Sigmoid colon (tissue), 4 donors: Measurements from ENCODE around the gene TDO2.

ENCODE experiments used
- POLR2A ChIP-seq, 2 donors: fragments of 450-650 bp; IDR thresholded peaks; one replicate each; pipeline ENCODE4 v1.6.1; 2016; ENCODE audit warnings: antibody characterized with exemption in 2 of 2, mild to moderate bottlenecking in 2 of 2, moderate library complexity in 2 of 2
- POLR2AphosphoS5 ChIP-seq, 4 donors: sonication (generic); formaldehyde crosslinking; IDR thresholded peaks; one replicate each; pipeline ENCODE4 v1.6.1; 2017; ENCODE audit warnings: antibody characterized with exemption in 4 of 4
- TF ChIP-seq, protein P1 (sequence below), 4 experiments: fragments of 450-650 bp in 3 of 4; fragments of 200-600 bp in 1 of 4; IDR thresholded peaks; one replicate each; pipeline ENCODE4 v1.5.1; 2016 to 2019; ENCODE audit warnings: antibody characterized with exemption in 4 of 4, mild to moderate bottlenecking in 3 of 4, moderate library complexity in 2 of 4

DNA sequence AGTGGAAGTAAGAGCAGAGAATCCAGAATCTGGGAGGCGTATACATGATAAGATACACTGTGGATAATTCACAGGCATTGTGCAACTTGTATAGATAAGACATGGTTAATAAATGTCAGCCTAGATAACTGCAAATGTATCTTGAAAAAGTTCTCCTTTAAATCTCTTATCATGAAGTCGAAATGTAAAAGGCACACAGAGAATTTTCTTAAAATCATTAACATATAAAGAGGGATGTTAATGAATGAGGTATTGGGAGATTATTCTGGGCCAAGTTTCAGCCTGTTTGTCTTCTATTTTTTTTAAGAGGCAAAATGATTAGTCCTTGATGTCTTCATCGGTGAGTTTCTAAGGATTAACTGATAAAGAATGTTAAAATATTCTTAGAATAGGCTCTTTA, 835 bp downstream of the TDO2 start:
- TF ChIP-seq, protein P1, sequence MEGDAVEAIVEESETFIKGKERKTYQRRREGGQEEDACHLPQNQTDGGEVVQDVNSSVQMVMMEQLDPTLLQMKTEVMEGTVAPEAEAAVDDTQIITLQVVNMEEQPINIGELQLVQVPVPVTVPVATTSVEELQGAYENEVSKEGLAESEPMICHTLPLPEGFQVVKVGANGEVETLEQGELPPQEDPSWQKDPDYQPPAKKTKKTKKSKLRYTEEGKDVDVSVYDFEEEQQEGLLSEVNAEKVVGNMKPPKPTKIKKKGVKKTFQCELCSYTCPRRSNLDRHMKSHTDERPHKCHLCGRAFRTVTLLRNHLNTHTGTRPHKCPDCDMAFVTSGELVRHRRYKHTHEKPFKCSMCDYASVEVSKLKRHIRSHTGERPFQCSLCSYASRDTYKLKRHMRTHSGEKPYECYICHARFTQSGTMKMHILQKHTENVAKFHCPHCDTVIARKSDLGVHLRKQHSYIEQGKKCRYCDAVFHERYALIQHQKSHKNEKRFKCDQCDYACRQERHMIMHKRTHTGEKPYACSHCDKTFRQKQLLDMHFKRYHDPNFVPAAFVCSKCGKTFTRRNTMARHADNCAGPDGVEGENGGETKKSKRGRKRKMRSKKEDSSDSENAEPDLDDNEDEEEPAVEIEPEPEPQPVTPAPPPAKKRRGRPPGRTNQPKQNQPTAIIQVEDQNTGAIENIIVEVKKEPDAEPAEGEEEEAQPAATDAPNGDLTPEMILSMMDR (IDR thresholded peaks at IDR 0.05), result no peak
- TF ChIP-seq POLR2A (IDR thresholded peaks at IDR 0.05) (no peak), POLR2AphosphoS5 (IDR thresholded peaks at IDR 0.05) (no peak)
